ENCODE data around the gene HMBS. TPM values are rescaled to one million over a fixed set of nuclear protein-coding genes. Genes with fewer than 3 reads are reported as not detected.

HMBS gene
- total RNA-seq, 1 donor from 2014 or later = 21.4 TPM

GRCh38 chr11:119062779-119063178 is 21.9 kb upstream of the HMBS start:
- TF ChIP-seq CTCF (IDR thresholded peaks at IDR 0.05; ENCODE audit: insufficient read depth, low read depth, low read length) = no peak
- no peak for TF ChIP-seq EZH2 (IDR thresholded peaks at IDR 0.05; ENCODE audit: insufficient read depth, low read length)
- no peaks in the 10 kb centered on the region for H3K36me3 ChIP-seq (ENCODE audit: insufficient read depth, low read length)
- H3K4me3 ChIP-seq (ENCODE audit: insufficient read depth, low read depth, low read length) = no peak overlapping the region
- H3K27ac ChIP-seq (ENCODE audit: low read depth, low read length) = no peak overlapping the region
- H3K27me3 Mint-ChIP-seq (ENCODE audit: low read depth, unreplicated experiment) = no peaks in the 10 kb centered on the region
- peaks cover 3% of the 10 kb centered on the region for H3K4me1 Mint-ChIP-seq (ENCODE audit: low read depth, unreplicated experiment)
- H3K4me3 Mint-ChIP-seq (ENCODE audit: unreplicated experiment) = no peak overlapping the region
- H3K9me3 ChIP-seq (ENCODE audit: insufficient read depth, low read depth, low read length) = no peaks in the 10 kb centered on the region
- H2AFZ ChIP-seq (ENCODE audit: low read depth, low read length) = no peak overlapping the region
- peaks cover 27% of the 10 kb centered on the region for H3K79me2 ChIP-seq (ENCODE audit: insufficient read depth, low read length)
- no peaks in the 10 kb centered on the region for H3K9me3 Mint-ChIP-seq (ENCODE audit: unreplicated experiment)
- peak; percentile 47 for DNase-seq (ENCODE audit: low read depth)
- H3K27ac Mint-ChIP-seq (ENCODE audit: unreplicated experiment) = no peak overlapping the region
- no peaks in the 10 kb centered on the region for H4K20me1 ChIP-seq (ENCODE audit: insufficient read depth, low read length)
- no peak overlapping the region for H3K4me2 ChIP-seq (ENCODE audit: low read length)
- H3K36me3 Mint-ChIP-seq (ENCODE audit: low read depth, unreplicated experiment) = no peaks in the 10 kb centered on the region
- H3K4me1 ChIP-seq (ENCODE audit: insufficient read depth, low read length) = peaks cover 6% of the 10 kb centered on the region
- H3K27me3 ChIP-seq (ENCODE audit: insufficient read depth, low read length) = no peaks in the 10 kb centered on the region
- no peak overlapping the region for H3K9ac ChIP-seq (ENCODE audit: low read length)
- no peak for FAIRE-seq

- Histone ChIP-seq H3K4me2 (ENCODE audit: low read length) (no peak overlapping the region), H3K4me3 (ENCODE audit: insufficient read depth, low read depth, low read length) (no peak overlapping the region), H3K9me3 (ENCODE audit: insufficient read depth, low read depth, low read length) (no peaks in the 10 kb centered on the region), H3K79me2 (ENCODE audit: insufficient read depth, low read length) (peaks cover 39% of the 10 kb centered on the region), H3K27me3 (ENCODE audit: insufficient read depth, low read length) (no peaks in the 10 kb centered on the region), H3K4me1 (ENCODE audit: insufficient read depth, low read length) (no peaks in the 10 kb centered on the region), H3K36me3 (ENCODE audit: insufficient read depth, low read length) (peaks cover 4% of the 10 kb centered on the region), H2AFZ (ENCODE audit: low read depth, low read length) (no peak overlapping the region), H4K20me1 (ENCODE audit: insufficient read depth, low read length) (no peaks in the 10 kb centered on the region), H3K27ac (ENCODE audit: low read depth, low read length) (no peak overlapping the region), H3K9ac (ENCODE audit: low read length) (no peak overlapping the region)
- no peaks in the 10 kb centered on the region for H3K27me3 Mint-ChIP-seq (ENCODE audit: low read depth, unreplicated experiment)
- H3K9me3 Mint-ChIP-seq (ENCODE audit: unreplicated experiment) = no peaks in the 10 kb centered on the region
- TF ChIP-seq EZH2 (IDR thresholded peaks at IDR 0.05; ENCODE audit: insufficient read depth, low read length) = no peak
- peak; percentile 47 for TF ChIP-seq CTCF (IDR thresholded peaks at IDR 0.05; ENCODE audit: insufficient read depth, low read depth, low read length)
- FAIRE-seq = no peak
- H3K4me3 Mint-ChIP-seq (ENCODE audit: unreplicated experiment) = no peak overlapping the region
- H3K27ac Mint-ChIP-seq (ENCODE audit: unreplicated experiment) = no peak overlapping the region
- DNase-seq (ENCODE audit: low read depth) = no peak
- H3K36me3 Mint-ChIP-seq (ENCODE audit: low read depth, unreplicated experiment) = peaks cover 3% of the 10 kb centered on the region
- H3K4me1 Mint-ChIP-seq (ENCODE audit: low read depth, unreplicated experiment) = peaks cover 2% of the 10 kb centered on the region
Observed at GRCh38 chr11:119065369-119065768, 19.3 kb upstream of the HMBS start.

- TF ChIP-seq EZH2 (IDR thresholded peaks at IDR 0.05; ENCODE audit: insufficient read depth, low read length) (no peak), CTCF (IDR thresholded peaks at IDR 0.05; ENCODE audit: insufficient read depth, low read depth, low read length) (no peak)
- Histone ChIP-seq H3K4me3 (ENCODE audit: insufficient read depth, low read depth, low read length) (peak within 1 kb of the TSS; percentile 98), H3K27ac (ENCODE audit: low read depth, low read length) (peak within 1 kb of the TSS; percentile 84), H3K4me1 (ENCODE audit: insufficient read depth, low read length) (no peaks in the 10 kb centered on the region), H4K20me1 (ENCODE audit: insufficient read depth, low read length) (no peaks in the 10 kb centered on the region), H3K79me2 (ENCODE audit: insufficient read depth, low read length) (peaks cover 43% of the 10 kb centered on the region), H3K27me3 (ENCODE audit: insufficient read depth, low read length) (no peaks in the 10 kb centered on the region), H3K9me3 (ENCODE audit: insufficient read depth, low read depth, low read length) (no peaks in the 10 kb centered on the region), H3K4me2 (ENCODE audit: low read length) (peak within 1 kb of the TSS; percentile 96), H2AFZ (ENCODE audit: low read depth, low read length) (peak within 1 kb of the TSS; percentile 90), H3K36me3 (ENCODE audit: insufficient read depth, low read length) (peaks cover 11% of the 10 kb centered on the region), H3K9ac (ENCODE audit: low read length) (peak within 1 kb of the TSS; percentile 96)
- H3K27ac Mint-ChIP-seq (ENCODE audit: unreplicated experiment) = peak within 1 kb of the TSS; percentile 90
- H3K9me3 Mint-ChIP-seq (ENCODE audit: unreplicated experiment) = no peaks in the 10 kb centered on the region
- no peaks in the 10 kb centered on the region for H3K27me3 Mint-ChIP-seq (ENCODE audit: low read depth, unreplicated experiment)
- DNase-seq (ENCODE audit: low read depth) (peak; percentile 86), FAIRE-seq (no peak)
- peaks cover 2% of the 10 kb centered on the region for H3K4me1 Mint-ChIP-seq (ENCODE audit: low read depth, unreplicated experiment)
- H3K4me3 Mint-ChIP-seq (ENCODE audit: unreplicated experiment) = peak within 1 kb of the TSS; percentile 92
- peaks cover 3% of the 10 kb centered on the region for H3K36me3 Mint-ChIP-seq (ENCODE audit: low read depth, unreplicated experiment)
Observed at GRCh38 chr11:119067371-119068222, 17.1 kb upstream of the HMBS start, which contains the start of gene VPS11. TSS of gene VPS11 (plus strand) at chr11:119067818. CDS start at chr11:119067824, 6 bp downstream.
